A673 (cell line): Measurements from ENCODE around the gene OR52R1.

Experiments used
- CTCF ChIP-seq: fragments of 300-800, 200-600 bp; sonication (generic); conservative IDR thresholded peaks from 2 replicates; pipeline ENCODE4 v1.5.1; 2017; ENCODE audit warnings: low read depth, mild to moderate bottlenecking, antibody characterized with exemption, low read length, moderate library complexity, mixed read lengths
- EZH2 ChIP-seq: fragments of 200-600 bp; sonication (generic); IDR thresholded peaks from 2 replicates; pipeline ENCODE4 v1.6.1; 2017; ENCODE audit warnings: borderline replicate concordance, low read depth, mild to moderate bottlenecking, mixed read lengths, antibody characterized with exemption, low read length; ENCODE audit not compliant: poor library complexity, severe bottlenecking

- TF ChIP-seq CTCF (no peak), EZH2 (no peak)
These were observed 16.8 kb upstream of the OR52R1 start, which contains the start of gene OR51F2 for GRCh38 chr11:4821021-4821420.
